HepG2 (cell line): ENCODE measurements around the gene TWIST2. TPM values are rescaled to one million over a fixed set of nuclear protein-coding genes. Genes with fewer than 3 reads are reported as not detected.

Experiments
- ATAC-seq: fragments of 200-7000 bp; cut with Tn5 transposase; 3 replicates; pipeline ENCODE4 v1.9.1; 2020; ENCODE audit warnings: mild to moderate bottlenecking, moderate library complexity
- BruUV-seq: library from RNA; stranded (reverse); fragments of 400-500 nt; replicated peaks from 2 replicates; lab custom pipeline; 2021; lab: Mats Ljungman, UMichigan
- CTCF ChIA-PET: fragments of 300-600 bp; formaldehyde crosslinking; extraction: SDS; loops from one replicate; lab custom pipeline; 2021; ENCODE audit warnings: low total read pairs, inconsistent platforms, low intra/inter-chr PET ratio; lab: Yijun Ruan, JAX
- POLR2A ChIA-PET: fragments of 350-600 bp; sonication (Branson Sonifier 250); formaldehyde crosslinking; loops from one replicate; lab custom pipeline; 2020; ENCODE audit warnings: antibody characterized with exemption, inconsistent platforms; lab: Yijun Ruan, JAX
- DNase-seq: peaks from one replicate; pipeline ENCODE4 v3.0.0-alpha.2; 2015; ENCODE audit warnings: low spot score
- FAIRE-seq: peaks from 3 replicates; lab custom pipeline; 2011; peaks lifted over from hg19 to GRCh38; lab: Jason Lieb, UNC
- H2AFZ ChIP-seq: one replicate; pipeline ENCODE4 v1.6.1; 2011; ENCODE audit warnings: low read length, inconsistent platforms
- H3K27ac ChIP-seq: fragments of 300-600 bp; 3 replicates; pipeline ENCODE4 v1.8.0; 2011; ENCODE audit warnings: mixed run types, mild to moderate bottlenecking, mixed read lengths, low read length, inconsistent platforms; ENCODE audit not compliant: insufficient read depth; ENCODE audit errors: extremely low read length
- H3K27me3 ChIP-seq, 2 experiments: fragments of 200-600 bp in 1 of 2; 2 replicates in 1 of 2; 3 replicates in 1 of 2; pipeline versions ENCODE4 v1.6.0 to v1.8.0; 2011; ENCODE audit warnings: low read length in 2 of 2, mild to moderate bottlenecking in 2 of 2, moderate library complexity in 2 of 2, inconsistent platforms in 1 of 2; ENCODE audit not compliant: insufficient read depth in 2 of 2, control insufficient read depth in 1 of 2
- H3K36me3 ChIP-seq, 2 experiments: fragments of 200-600 bp in 1 of 2; replicated peaks in 1 of 2; 2 replicates in 1 of 2; 3 replicates in 1 of 2; pipeline versions ENCODE4 v1.5.1 to v1.8.0; 2011; ENCODE audit warnings: low read length in 2 of 2, inconsistent platforms in 1 of 2; ENCODE audit not compliant: insufficient read depth in 2 of 2, control insufficient read depth in 1 of 2
- H3K4me1 ChIP-seq: 2 replicates; pipeline ENCODE4 v1.5.1; 2012; ENCODE audit warnings: low read length, inconsistent platforms; ENCODE audit not compliant: insufficient read depth
- H3K4me2 ChIP-seq: 2 replicates; pipeline ENCODE4 v1.6.0; 2011; ENCODE audit warnings: low read depth, low read length, inconsistent platforms
- H3K4me3 ChIP-seq, 3 experiments: fragments of 200-600 bp in 1 of 3; sonication (generic), shearing (Covaris generic) in 1 of 3; replicated peaks in 1 of 3; 2 replicates each; pipeline ENCODE4 v1.5.1; 2011 to 2016; ENCODE audit warnings: low read length in 3 of 3, inconsistent platforms in 2 of 3, low read depth in 2 of 3, mild to moderate bottlenecking in 2 of 3, control low read depth in 1 of 3, mixed read lengths in 1 of 3; ENCODE audit not compliant: insufficient read depth in 1 of 3
- H3K79me2 ChIP-seq: one replicate; pipeline ENCODE4 v1.6.1; 2011; ENCODE audit warnings: low read length, inconsistent platforms; ENCODE audit not compliant: insufficient read depth
- H3K9ac ChIP-seq: 2 replicates; pipeline ENCODE4 v1.6.0; 2011; ENCODE audit warnings: mild to moderate bottlenecking, low read depth, low read length, inconsistent platforms; ENCODE audit not compliant: insufficient read depth
- H3K9me3 ChIP-seq: 2 replicates; pipeline ENCODE4 v1.5.1; 2012; ENCODE audit warnings: mild to moderate bottlenecking, low read length
- H4K20me1 ChIP-seq: 2 replicates; pipeline ENCODE4 v1.6.0; 2011; ENCODE audit warnings: inconsistent platforms, mild to moderate bottlenecking, low read length, moderate library complexity; ENCODE audit not compliant: insufficient read depth
- DNMT3B ChIP-seq: conservative IDR thresholded peaks from 2 replicates; pipeline ENCODE4 v1.6.1; 2016; ENCODE audit warnings: missing biosample characterization, control low read depth
- ELF4 ChIP-seq: sonication (generic); formaldehyde crosslinking; IDR thresholded peaks from 2 replicates; pipeline ENCODE4 v1.5.0; 2020; ENCODE audit warnings: missing genetic modification reagents, mild to moderate bottlenecking, moderate library complexity, borderline replicate concordance
- HDAC6 ChIP-seq: fragments of 200-600 bp; sonication (generic); IDR thresholded peaks from 2 replicates; pipeline ENCODE4 v1.7.0; 2017; ENCODE audit warnings: mild to moderate bottlenecking, antibody characterized with exemption, low read length, low read depth
- KLF16 ChIP-seq, 2 experiments: sonication (generic) in 1 of 2; formaldehyde crosslinking in 1 of 2; IDR thresholded peaks; 2 replicates each; pipeline versions ENCODE4 v1.6.1 to v1.8.0; 2016 to 2023; ENCODE audit warnings: missing genetic modification reagents in 2 of 2, missing compliant biosample characterization in 1 of 2
- KMT2B ChIP-seq: IDR thresholded peaks from 2 replicates; pipeline ENCODE4 v1.6.1; 2016; ENCODE audit warnings: missing genetic modification reagents, missing compliant biosample characterization
- MIER3 ChIP-seq: IDR thresholded peaks from 2 replicates; pipeline ENCODE4 v1.6.1; 2016; ENCODE audit warnings: missing compliant biosample characterization, borderline replicate concordance
- PITX1 ChIP-seq: sonication (generic); formaldehyde crosslinking; IDR thresholded peaks from 2 replicates; pipeline ENCODE4 v1.5.1; 2020; ENCODE audit warnings: mild to moderate bottlenecking, missing genetic modification reagents
- ZBTB21 ChIP-seq: sonication (generic); formaldehyde crosslinking; IDR thresholded peaks from 2 replicates; pipeline ENCODE4 v1.4.0; 2020; ENCODE audit warnings: missing genetic modification reagents
- ZFP36L2 ChIP-seq: sonication (generic); formaldehyde crosslinking; IDR thresholded peaks from 2 replicates; pipeline ENCODE4 v1.4.0; 2020; ENCODE audit warnings: missing genetic modification reagents
- ZNF530 ChIP-seq: sonication (generic); formaldehyde crosslinking; IDR thresholded peaks from 2 replicates; pipeline ENCODE4 v1.5.0; 2020; ENCODE audit warnings: low read depth, mild to moderate bottlenecking, missing genetic modification reagents
- ZNF577 ChIP-seq: sonication (generic); formaldehyde crosslinking; IDR thresholded peaks from 2 replicates; pipeline ENCODE4 v1.4.0; 2020; ENCODE audit warnings: mild to moderate bottlenecking, low read depth, missing genetic modification reagents, borderline replicate concordance
- WGBS: methylation state at CpG from one replicate; pipeline ENCODE4 v1.1.6; 2017; ENCODE audit warnings: low lambda C conversion rate; 5-methylcytosine and 5-hydroxymethylcytosine counted together
- in situ Hi-C: cut with HindIII; loops from 2 replicates; pipeline ENCODE4 v1.10.0; 2017; ENCODE audit warnings: low pct_unique_long_range_greater_than_20kb; ENCODE audit not compliant: extremely low pct_ligation_motif_present
- intact Hi-C: fragments of 100-400 bp; cut with micrococcal nuclease; formaldehyde crosslinking; loops from one replicate; pipeline ENCODE4 v1.10.0; 2022; ENCODE audit not compliant: unreplicated experiment
- polyA plus RNA-seq, 8 experiments: library from polyadenylated mRNA; depleted of rRNA in 3 of 8; stranded (reverse) in 7 of 8; unstranded in 1 of 8; fragments of >200 nt; fragmentation: Illumina TruSeq in 4 of 8; extraction: Trizol in 4 of 8; gene quantifications; 2 replicates each; pipeline versions ENCODE4 v1.2.1 to v1.2.3, GENCODE V29; 2011 to 2016; ENCODE audit warnings: low read depth in 4 of 8, missing spikeins in 1 of 8, mixed read lengths in 1 of 8; ENCODE audit not compliant: insufficient read depth in 1 of 8
- total RNA-seq, 5 experiments: library from RNA; depleted of rRNA; stranded (reverse); fragments of >200 nt; fragmentation: Illumina TruSeq; extraction: Trizol; gene quantifications; 2 replicates each; pipeline ENCODE4 v1.2.3, GENCODE V29; 2016; ENCODE audit warnings: low read depth in 1 of 5
- TF ChIP-seq, protein P1 (sequence below): sonication (generic); formaldehyde crosslinking; IDR thresholded peaks from 2 replicates; pipeline ENCODE4 v1.5.1; 2020; ENCODE audit warnings: mild to moderate bottlenecking, moderate library complexity, missing genetic modification reagents
- TF ChIP-seq, protein P2 (sequence below): sonication (generic); formaldehyde crosslinking; IDR thresholded peaks from 2 replicates; pipeline ENCODE4 v1.9.0; 2021; ENCODE audit warnings: missing genetic modification reagents, borderline replicate concordance
- TF ChIP-seq, protein P3 (sequence below), 2 experiments: sonication (generic) in 1 of 2; formaldehyde crosslinking in 1 of 2; IDR thresholded peaks; 2 replicates each; pipeline versions ENCODE4 v1.5.1 to v1.6.1; 2011 to 2020; ENCODE audit warnings: borderline replicate concordance in 1 of 2, low read depth in 1 of 2, low read length in 1 of 2, mild to moderate bottlenecking in 1 of 2, missing genetic modification reagents in 1 of 2, moderate library complexity in 1 of 2

Gene TWIST2
- total and polyA plus RNA-seq, 2 of the 13 experiments (the other 11 are each of a cell fraction or from before 2014, with no cell fraction given), result 0.08 to 0.11 TPM

DNA sequence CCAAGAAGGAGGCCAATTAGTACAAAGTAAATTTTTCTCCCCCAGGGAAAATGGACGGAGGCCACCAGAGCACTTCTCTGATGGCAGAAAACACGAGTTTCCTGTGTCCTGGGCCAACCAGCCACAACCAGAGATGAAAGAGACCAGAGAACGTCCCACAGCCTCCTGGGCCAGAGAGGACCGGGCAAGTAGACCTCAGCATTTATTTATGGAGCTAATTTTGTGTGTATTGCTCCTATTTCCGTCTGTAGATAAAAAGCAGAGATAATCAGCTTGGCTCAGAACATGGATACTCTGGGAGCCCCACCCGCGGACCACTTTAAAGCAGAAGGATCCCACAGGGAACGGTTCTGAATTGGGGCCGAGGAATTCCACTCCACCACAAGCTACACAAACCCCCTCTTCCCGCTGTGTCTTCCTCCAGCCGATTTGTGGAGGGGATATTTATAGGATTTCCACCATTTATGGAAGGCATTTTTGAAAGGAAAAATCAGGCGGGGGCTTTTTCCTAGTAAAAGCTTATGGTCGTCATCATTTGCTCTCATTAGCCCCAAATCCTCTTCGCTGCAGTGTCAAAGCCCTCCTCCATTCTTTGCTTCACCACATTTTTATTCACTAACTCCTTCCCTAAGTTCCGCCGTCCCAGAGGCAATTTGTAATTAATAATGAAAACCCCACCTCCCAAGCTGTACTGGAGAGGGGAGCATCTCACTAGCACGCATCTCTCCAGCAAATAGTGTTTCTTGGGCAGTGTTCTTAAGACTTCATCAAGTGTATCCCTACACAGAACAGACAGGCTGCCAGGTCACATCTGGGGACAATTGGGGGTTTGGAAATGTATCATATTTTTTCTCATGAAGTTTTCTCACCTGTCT, 43.7 kb upstream of the TWIST2 start:
- Histone ChIP-seq H3K9ac (no peak overlapping the region), H2AFZ (no peak overlapping the region), H3K4me1 (no peaks in the 10 kb centered on the region), H3K36me3 (no peaks in the 10 kb centered on the region), H3K27ac (no peak overlapping the region), H3K4me2 (no peak overlapping the region), H3K79me2 (no peaks in the 10 kb centered on the region), H4K20me1 (no peaks in the 10 kb centered on the region), H3K4me3 (no peak overlapping the region), H3K9me3 (peaks cover 13% of the 10 kb centered on the region), H3K27me3 (peaks cover 5 to 62% of the 10 kb centered on the region in 2 experiments; a peak in 4 of 5 replicates)
- FAIRE-seq, result no peak
- POLR2A ChIA-PET, result no interaction called here
- intact Hi-C loops (no loop called here), in situ Hi-C loops (no loop called here)
- WGBS, result 23% methylated on average over 17 of the region's 17 CpGs
- DNase-seq, result no peak
- no peak for ATAC-seq
- CTCF ChIA-PET, result no interaction called here
- BruUV-seq, result no TSS peak
- no peak for TF ChIP-seq ZNF530 (CRISPR knock-in tag)
- TF ChIP-seq, protein P1, sequence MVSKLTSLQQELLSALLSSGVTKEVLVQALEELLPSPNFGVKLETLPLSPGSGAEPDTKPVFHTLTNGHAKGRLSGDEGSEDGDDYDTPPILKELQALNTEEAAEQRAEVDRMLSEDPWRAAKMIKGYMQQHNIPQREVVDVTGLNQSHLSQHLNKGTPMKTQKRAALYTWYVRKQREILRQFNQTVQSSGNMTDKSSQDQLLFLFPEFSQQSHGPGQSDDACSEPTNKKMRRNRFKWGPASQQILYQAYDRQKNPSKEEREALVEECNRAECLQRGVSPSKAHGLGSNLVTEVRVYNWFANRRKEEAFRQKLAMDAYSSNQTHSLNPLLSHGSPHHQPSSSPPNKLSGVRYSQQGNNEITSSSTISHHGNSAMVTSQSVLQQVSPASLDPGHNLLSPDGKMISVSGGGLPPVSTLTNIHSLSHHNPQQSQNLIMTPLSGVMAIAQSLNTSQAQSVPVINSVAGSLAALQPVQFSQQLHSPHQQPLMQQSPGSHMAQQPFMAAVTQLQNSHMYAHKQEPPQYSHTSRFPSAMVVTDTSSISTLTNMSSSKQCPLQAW (CRISPR knock-in tag), result no peak
- TF ChIP-seq ZNF577 (CRISPR knock-in tag), result no peak
- no peak for TF ChIP-seq KLF16 (CRISPR knock-in tag; IDR thresholded peaks at IDR 0.05)
- TF ChIP-seq PITX1 (CRISPR knock-in tag), result no peak
- TF ChIP-seq, protein P2, sequence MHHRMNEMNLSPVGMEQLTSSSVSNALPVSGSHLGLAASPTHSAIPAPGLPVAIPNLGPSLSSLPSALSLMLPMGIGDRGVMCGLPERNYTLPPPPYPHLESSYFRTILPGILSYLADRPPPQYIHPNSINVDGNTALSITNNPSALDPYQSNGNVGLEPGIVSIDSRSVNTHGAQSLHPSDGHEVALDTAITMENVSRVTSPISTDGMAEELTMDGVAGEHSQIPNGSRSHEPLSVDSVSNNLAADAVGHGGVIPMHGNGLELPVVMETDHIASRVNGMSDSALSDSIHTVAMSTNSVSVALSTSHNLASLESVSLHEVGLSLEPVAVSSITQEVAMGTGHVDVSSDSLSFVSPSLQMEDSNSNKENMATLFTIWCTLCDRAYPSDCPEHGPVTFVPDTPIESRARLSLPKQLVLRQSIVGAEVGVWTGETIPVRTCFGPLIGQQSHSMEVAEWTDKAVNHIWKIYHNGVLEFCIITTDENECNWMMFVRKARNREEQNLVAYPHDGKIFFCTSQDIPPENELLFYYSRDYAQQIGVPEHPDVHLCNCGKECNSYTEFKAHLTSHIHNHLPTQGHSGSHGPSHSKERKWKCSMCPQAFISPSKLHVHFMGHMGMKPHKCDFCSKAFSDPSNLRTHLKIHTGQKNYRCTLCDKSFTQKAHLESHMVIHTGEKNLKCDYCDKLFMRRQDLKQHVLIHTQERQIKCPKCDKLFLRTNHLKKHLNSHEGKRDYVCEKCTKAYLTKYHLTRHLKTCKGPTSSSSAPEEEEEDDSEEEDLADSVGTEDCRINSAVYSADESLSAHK, result no peak
- TF ChIP-seq, protein P3, sequence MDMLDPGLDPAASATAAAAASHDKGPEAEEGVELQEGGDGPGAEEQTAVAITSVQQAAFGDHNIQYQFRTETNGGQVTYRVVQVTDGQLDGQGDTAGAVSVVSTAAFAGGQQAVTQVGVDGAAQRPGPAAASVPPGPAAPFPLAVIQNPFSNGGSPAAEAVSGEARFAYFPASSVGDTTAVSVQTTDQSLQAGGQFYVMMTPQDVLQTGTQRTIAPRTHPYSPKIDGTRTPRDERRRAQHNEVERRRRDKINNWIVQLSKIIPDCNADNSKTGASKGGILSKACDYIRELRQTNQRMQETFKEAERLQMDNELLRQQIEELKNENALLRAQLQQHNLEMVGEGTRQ (IDR thresholded peaks at IDR 0.05; ENCODE audit: low read depth, low read length), result no peak
- TF ChIP-seq, protein P3 (CRISPR knock-in tag; IDR thresholded peaks at IDR 0.05; ENCODE audit: borderline replicate concordance), result no peak
- no peak for TF ChIP-seq KMT2B (CRISPR knock-in tag)
- TF ChIP-seq ZBTB21 (CRISPR knock-in tag), result no peak
- no peak for TF ChIP-seq HDAC6
- TF ChIP-seq ELF4, result no peak
- no peak for TF ChIP-seq MIER3 (CRISPR knock-in tag)
- no peak for TF ChIP-seq DNMT3B
- no peak for TF ChIP-seq ZFP36L2 (CRISPR knock-in tag)
